GM10847 (cell line): Measurements from ENCODE around the gene GTSE1.

ENCODE experiments used
- POLR2A ChIP-seq: IDR thresholded peaks from 2 replicates; pipeline ENCODE4 v1.6.1; 2011; ENCODE audit not compliant: insufficient read length; ENCODE audit errors: extremely low read depth

The GTSE1 gene

GRCh38 chr22:46299101-46299500, 2.4 kb downstream of the GTSE1 start:
- TF ChIP-seq POLR2A: no peak

- no peak for TF ChIP-seq POLR2A
Measured at GRCh38 chr22:46300491-46300890, 3.8 kb downstream of the GTSE1 start.

- no peak for TF ChIP-seq POLR2A
Measured at GRCh38 chr22:46303347-46303965, 6.8 kb downstream of the GTSE1 start.

- no peak for TF ChIP-seq POLR2A
Measured at GRCh38 chr22:46308283-46308988, 11.8 kb downstream of the GTSE1 start.

GRCh38 chr22:46309526-46310085, 12.9 kb downstream of the GTSE1 start:
- TF ChIP-seq POLR2A: no peak

- TF ChIP-seq POLR2A: no peak
Measured at GRCh38 chr22:46312056-46312455, 15.4 kb downstream of the GTSE1 start.

GRCh38 chr22:46315976-46316375, 19.3 kb downstream of the GTSE1 start:
- no peak for TF ChIP-seq POLR2A

GRCh38 chr22:46317646-46318045, 21.0 kb downstream of the GTSE1 start:
- TF ChIP-seq POLR2A: no peak

GRCh38 chr22:46318576-46318975, 21.9 kb downstream of the GTSE1 start:
- TF ChIP-seq POLR2A: no peak

GRCh38 chr22:46319319-46319718, 22.6 kb downstream of the GTSE1 start:
- no peak for TF ChIP-seq POLR2A

- no peak for TF ChIP-seq POLR2A
Measured at GRCh38 chr22:46320166-46320710, 23.6 kb downstream of the GTSE1 start.

GRCh38 chr22:46320716-46321386, 24.2 kb downstream of the GTSE1 start:
- no peak for TF ChIP-seq POLR2A

GRCh38 chr22:46322711-46323110, 26.0 kb downstream of the GTSE1 start:
- no peak for TF ChIP-seq POLR2A

- TF ChIP-seq POLR2A: no peak
Measured at GRCh38 chr22:46323162-46323561, 26.5 kb downstream of the GTSE1 start.

- no peak for TF ChIP-seq POLR2A
Measured at GRCh38 chr22:46326066-46326680, 29.5 kb downstream of the GTSE1 start.
